Mesendoderm (in vitro differentiated cells): Measurements from ENCODE around the gene ZFP3.

Source experiments
- DNase-seq: peaks from one replicate; pipeline ENCODE4 v3.0.0; 2013
- H2AK5ac ChIP-seq: 2 replicates; pipeline ENCODE4 v1.6.1; 2013; ENCODE audit warnings: low read length, inconsistent platforms
- H2BK120ac ChIP-seq: 2 replicates; pipeline ENCODE4 v1.6.1; 2013; ENCODE audit warnings: low read depth, mild to moderate bottlenecking, low read length, moderate library complexity, mixed read lengths
- H2BK15ac ChIP-seq: replicated peaks from 2 replicates; pipeline ENCODE4 v1.6.1; 2013; ENCODE audit warnings: low read depth, mild to moderate bottlenecking, moderate library complexity
- H2BK5ac ChIP-seq: 2 replicates; pipeline ENCODE4 v1.6.1; 2013; ENCODE audit warnings: low read length, inconsistent platforms
- H3K18ac ChIP-seq: 2 replicates; pipeline ENCODE4 v1.6.1; 2013; ENCODE audit warnings: mild to moderate bottlenecking, low read length, mixed read lengths
- H3K23ac ChIP-seq: one replicate; pipeline ENCODE4 v1.6.1; 2013; ENCODE audit warnings: low read length
- H3K27ac ChIP-seq: 2 replicates; pipeline ENCODE4 v1.5.1; 2013; ENCODE audit warnings: low read depth, mild to moderate bottlenecking, inconsistent platforms, low read length, moderate library complexity
- H3K27me3 ChIP-seq: 2 replicates; pipeline ENCODE4 v1.6.1; 2013; ENCODE audit warnings: low read length, control low read depth, mild to moderate bottlenecking, inconsistent platforms; ENCODE audit not compliant: insufficient read depth, poor library complexity
- H3K36me3 ChIP-seq: 2 replicates; pipeline ENCODE4 v1.6.1; 2013; ENCODE audit warnings: low read length, inconsistent platforms; ENCODE audit not compliant: control insufficient read depth, insufficient read depth
- H3K4ac ChIP-seq: one replicate; pipeline ENCODE4 v1.6.1; 2013; ENCODE audit warnings: low read depth, mild to moderate bottlenecking, low read length, moderate library complexity
- H3K4me1 ChIP-seq: 2 replicates; pipeline ENCODE4 v1.6.1; 2013; ENCODE audit warnings: low read depth, low read length, inconsistent platforms; ENCODE audit not compliant: control insufficient read depth
- H3K4me2 ChIP-seq: 2 replicates; pipeline ENCODE4 v1.6.1; 2013; ENCODE audit warnings: low read length
- H3K4me3 ChIP-seq: 2 replicates; pipeline ENCODE4 v1.5.1; 2013; ENCODE audit warnings: mild to moderate bottlenecking, low read length
- H3K56ac ChIP-seq: one replicate; pipeline ENCODE4 v1.6.1; 2013; ENCODE audit warnings: low read length
- H3K79me1 ChIP-seq: 2 replicates; pipeline ENCODE4 v1.6.1; 2013; ENCODE audit warnings: low read length, inconsistent platforms
- H3K79me2 ChIP-seq: 2 replicates; pipeline ENCODE4 v1.6.1; 2013; ENCODE audit warnings: mild to moderate bottlenecking, low read length; ENCODE audit not compliant: control insufficient read depth, insufficient read depth
- H3K9ac ChIP-seq: 2 replicates; pipeline ENCODE4 v1.6.1; 2013; ENCODE audit warnings: low read length, inconsistent platforms
- H4K5ac ChIP-seq: one replicate; pipeline ENCODE4 v1.6.1; 2013; ENCODE audit warnings: low read length
- H4K8ac ChIP-seq: one replicate; pipeline ENCODE4 v1.6.1; 2013; ENCODE audit warnings: low read depth, mild to moderate bottlenecking, control low read depth, low read length, moderate library complexity
- WGBS: extraction: QIAGEN DNeasy Blood & Tissue Kit; methylation state at CpG from one replicate; pipeline ENCODE4 v1.1.7; 2013; ENCODE audit warnings: low lambda C conversion rate, missing lambda C conversion rate; ENCODE audit not compliant: insufficient coverage; ENCODE audit errors: extremely low coverage; 5-methylcytosine and 5-hydroxymethylcytosine counted together

Gene ZFP3

DNA sequence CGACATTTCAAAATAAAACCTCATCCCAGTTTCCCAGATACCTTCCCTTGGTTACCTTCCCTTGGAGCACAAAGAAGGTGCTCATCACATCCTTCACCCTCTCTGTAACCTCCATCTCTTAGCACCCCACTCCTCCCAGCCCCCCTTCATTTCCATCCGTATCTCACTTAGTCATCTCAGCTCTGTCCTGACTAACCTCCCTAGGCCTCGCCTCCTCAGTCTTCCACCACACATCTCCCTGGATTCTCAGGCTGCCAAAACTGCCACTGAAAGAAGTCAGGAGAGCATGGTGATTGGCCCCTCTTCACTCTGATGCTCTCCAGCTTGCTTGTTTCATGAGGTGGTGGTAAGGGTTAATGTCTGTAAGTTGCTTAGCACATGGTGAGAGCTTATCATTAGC lies 2.3 kb downstream of the ZFP3 start:
- H3K4me2 ChIP-seq = no peak overlapping the region
- no peak overlapping the region for H2BK5ac ChIP-seq
- no peak overlapping the region for H3K4me3 ChIP-seq
- H3K9ac ChIP-seq = no peak overlapping the region
- no peak overlapping the region for H3K4ac ChIP-seq
- H3K56ac ChIP-seq = no peak overlapping the region
- no peak overlapping the region for H2BK15ac ChIP-seq
- no peak overlapping the region for H3K27ac ChIP-seq
- WGBS = no CpG with 5 or more reads among the region's 3 CpGs
- H3K79me1 ChIP-seq = no peaks in the 10 kb centered on the region
- no peaks in the 10 kb centered on the region for H3K79me2 ChIP-seq
- H2BK120ac ChIP-seq = no peak overlapping the region
- no peak overlapping the region for H3K18ac ChIP-seq
- H3K23ac ChIP-seq = no peak overlapping the region
- no peak for DNase-seq
- H3K36me3 ChIP-seq = no peaks in the 10 kb centered on the region
- H3K4me1 ChIP-seq = no peaks in the 10 kb centered on the region
- H3K27me3 ChIP-seq = no peaks in the 10 kb centered on the region
- no peak overlapping the region for H2AK5ac ChIP-seq
- no peak overlapping the region for H4K5ac ChIP-seq
- no peak overlapping the region for H4K8ac ChIP-seq

DNA sequence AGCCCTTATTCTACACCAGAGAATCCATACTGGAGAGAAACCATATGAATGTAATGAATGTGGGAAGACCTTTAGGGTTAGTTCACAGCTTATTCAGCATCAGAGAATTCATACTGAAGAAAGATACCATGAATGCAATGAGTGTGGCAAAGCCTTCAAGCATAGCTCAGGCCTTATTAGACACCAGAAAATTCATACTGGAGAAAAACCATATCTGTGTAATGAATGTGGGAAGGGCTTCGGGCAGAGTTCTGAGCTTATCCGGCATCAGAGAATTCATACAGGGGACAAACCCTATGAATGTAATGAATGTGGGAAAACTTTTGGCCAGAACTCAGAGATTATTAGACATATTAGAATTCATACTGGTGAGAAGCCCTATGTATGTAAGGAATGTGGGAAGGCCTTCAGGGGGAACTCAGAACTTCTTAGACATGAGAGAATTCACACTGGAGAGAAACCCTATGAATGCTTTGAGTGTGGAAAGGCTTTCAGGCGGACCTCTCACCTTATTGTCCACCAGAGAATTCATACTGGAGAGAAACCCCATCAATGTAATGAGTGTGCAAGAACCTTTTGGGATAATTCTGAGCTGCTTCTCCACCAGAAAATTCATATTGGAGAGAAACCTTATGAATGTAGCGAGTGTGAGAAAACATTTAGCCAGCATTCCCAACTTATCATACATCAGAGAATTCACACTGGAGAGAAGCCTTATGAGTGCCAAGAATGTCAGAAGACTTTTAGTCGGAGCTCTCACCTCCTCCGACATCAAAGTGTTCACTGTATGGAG lies 14.1 kb downstream of the ZFP3 start:
- no peak overlapping the region for H3K27ac ChIP-seq

DNA sequence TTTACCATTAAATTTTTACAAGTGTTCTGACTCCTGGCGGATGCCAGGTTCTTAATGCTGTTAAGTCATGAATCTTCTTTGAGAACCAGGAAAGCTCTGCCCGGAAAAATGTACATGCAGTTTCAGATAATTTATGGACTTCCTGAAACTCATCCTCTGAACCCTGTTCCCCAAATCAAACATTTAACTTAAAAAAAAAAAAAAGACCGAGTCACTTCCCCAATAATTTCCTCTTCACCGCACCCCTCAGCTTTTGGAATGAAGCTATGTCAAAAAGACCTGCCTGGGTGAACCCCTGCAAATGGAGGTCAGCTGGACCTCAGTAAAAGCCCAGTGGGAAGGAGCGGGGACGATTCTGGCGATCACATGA lies 18.4 kb downstream of the ZFP3 start:
- Histone ChIP-seq H2BK5ac (no peak overlapping the region), H3K79me1 (no peaks in the 10 kb centered on the region), H3K79me2 (no peaks in the 10 kb centered on the region), H3K4me3 (no peak overlapping the region), H4K8ac (no peak overlapping the region), H3K4ac (no peak overlapping the region), H3K27ac (no peak overlapping the region), H3K4me2 (peak overlapping the region; percentile 78), H2AK5ac (no peak overlapping the region), H3K27me3 (peaks cover 4% of the 10 kb centered on the region), H3K23ac (no peak overlapping the region), H2BK120ac (no peak overlapping the region), H3K4me1 (no peaks in the 10 kb centered on the region), H4K5ac (no peak overlapping the region), H3K18ac (no peak overlapping the region), H3K56ac (no peak overlapping the region), H3K9ac (no peak overlapping the region), H3K36me3 (no peaks in the 10 kb centered on the region), H2BK15ac (no peak overlapping the region)
- WGBS = no CpG with 5 or more reads among the region's 7 CpGs
- no peak for DNase-seq

More for the DNA sequence above, 14.1 kb downstream of the ZFP3 start:
- Histone ChIP-seq H3K9ac (no peak overlapping the region), H2AK5ac (no peak overlapping the region), H4K5ac (no peak overlapping the region), H2BK120ac (no peak overlapping the region), H2BK15ac (no peak overlapping the region), H3K36me3 (no peaks in the 10 kb centered on the region), H2BK5ac (no peak overlapping the region), H3K18ac (no peak overlapping the region), H3K56ac (no peak overlapping the region), H3K79me2 (no peaks in the 10 kb centered on the region), H3K4me2 (no peak overlapping the region), H4K8ac (no peak overlapping the region), H3K79me1 (no peaks in the 10 kb centered on the region), H3K27me3 (peaks cover 4% of the 10 kb centered on the region), H3K4ac (no peak overlapping the region), H3K4me1 (no peaks in the 10 kb centered on the region), H3K4me3 (no peak overlapping the region), H3K23ac (no peak overlapping the region)
- WGBS = no CpG with 5 or more reads among the region's 6 CpGs
- DNase-seq = no peak

DNA sequence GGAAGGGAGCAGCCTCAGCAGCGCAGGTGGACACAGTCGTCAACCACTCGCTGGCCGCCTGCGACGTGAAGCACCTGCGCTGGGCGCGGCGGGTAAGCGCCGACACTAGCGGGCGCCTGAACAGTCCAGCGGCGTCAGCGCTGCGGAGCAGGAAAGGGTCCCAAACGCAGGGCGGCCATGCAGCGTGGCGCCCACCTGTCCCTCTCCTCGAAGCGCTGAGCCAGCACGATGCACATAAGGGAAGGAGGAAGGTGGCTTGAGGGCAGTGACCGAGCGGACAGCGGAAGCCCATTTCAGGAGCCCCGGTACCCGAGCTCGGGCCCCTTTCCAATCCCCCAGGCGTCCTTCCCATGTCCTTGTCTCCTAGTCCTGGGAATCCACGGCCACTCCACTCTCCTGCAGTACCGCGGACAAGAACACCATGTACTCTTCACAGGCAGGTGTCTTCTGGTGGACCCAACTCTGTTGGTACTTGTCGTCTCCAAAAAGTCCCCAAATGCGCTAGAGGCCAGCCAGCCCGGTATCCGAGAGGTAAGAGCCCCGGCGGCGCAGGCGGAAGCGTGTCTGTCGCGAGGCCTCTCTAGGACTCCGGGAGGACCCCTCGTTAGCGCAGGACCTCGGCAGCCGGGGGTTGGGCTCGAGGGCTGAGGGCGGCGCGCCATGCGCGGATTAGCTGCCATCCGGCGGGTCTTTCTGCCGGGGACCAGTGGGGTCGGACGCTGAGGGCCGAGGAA lies 19.0 kb downstream of the ZFP3 start:
- peak; percentile 90 for DNase-seq

DNA sequence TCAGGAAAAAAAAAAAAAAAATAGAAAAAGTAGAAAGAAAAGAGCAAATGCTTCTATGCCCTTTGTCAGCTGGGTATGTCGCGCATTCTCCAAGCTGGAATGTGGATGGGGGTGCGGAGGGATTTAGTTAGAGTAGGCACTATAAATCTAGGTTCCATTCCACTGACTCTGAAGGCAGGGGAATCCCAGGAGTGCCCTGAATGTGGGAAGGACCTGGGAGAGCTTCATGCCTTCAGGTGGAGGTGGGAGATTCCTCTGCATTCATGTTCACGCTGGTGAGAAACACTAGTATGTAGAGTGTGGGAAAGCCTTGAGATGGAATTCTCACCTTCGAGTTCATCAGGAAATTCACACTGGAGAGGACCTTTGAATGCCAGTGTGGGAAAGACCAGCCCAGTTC lies 21.0 kb downstream of the ZFP3 start:
- WGBS = no CpG with 5 or more reads among the region's 5 CpGs
- peak; percentile 71 for DNase-seq

More for the DNA sequence above, 19.0 kb downstream of the ZFP3 start:
- Histone ChIP-seq H3K56ac (peak overlapping the region; percentile 84), H3K79me1 (no peaks in the 10 kb centered on the region), H3K4me1 (no peaks in the 10 kb centered on the region), H3K18ac (peak overlapping the region; percentile 88), H2BK120ac (no peak overlapping the region), H2BK15ac (no peak overlapping the region), H3K36me3 (no peaks in the 10 kb centered on the region), H2AK5ac (no peak overlapping the region), H3K9ac (peak overlapping the region; percentile 74), H3K4me2 (peak overlapping the region; percentile 78), H3K4me3 (peak overlapping the region; percentile 69), H4K5ac (no peak overlapping the region), H3K27me3 (peaks cover 4% of the 10 kb centered on the region), H2BK5ac (no peak overlapping the region), H3K79me2 (no peaks in the 10 kb centered on the region), H3K4ac (no peak overlapping the region), H3K23ac (no peak overlapping the region), H3K27ac (no peak overlapping the region), H4K8ac (no peak overlapping the region)
- WGBS = no CpG with 5 or more reads among the region's 63 CpGs

More for the DNA sequence above, 21.0 kb downstream of the ZFP3 start:
- Histone ChIP-seq H2AK5ac (no peak overlapping the region), H3K4me1 (no peaks in the 10 kb centered on the region), H3K79me2 (no peaks in the 10 kb centered on the region), H3K79me1 (no peaks in the 10 kb centered on the region), H4K8ac (no peak overlapping the region), H3K56ac (no peak overlapping the region), H3K27me3 (peaks cover 4% of the 10 kb centered on the region), H2BK120ac (no peak overlapping the region), H3K18ac (no peak overlapping the region), H3K4ac (no peak overlapping the region), H3K9ac (no peak overlapping the region), H3K23ac (no peak overlapping the region), H4K5ac (no peak overlapping the region), H2BK5ac (no peak overlapping the region), H3K4me3 (no peak overlapping the region), H3K36me3 (no peaks in the 10 kb centered on the region), H3K4me2 (no peak overlapping the region), H3K27ac (no peak overlapping the region), H2BK15ac (no peak overlapping the region)
